Upper lobe of right lung (tissue), 1 donor: ENCODE data around the gene COQ4. TPM values are rescaled to one million over a fixed set of nuclear protein-coding genes. Genes with fewer than 3 reads are reported as not detected.

ENCODE experiments used
- ATAC-seq: fragments of 200-7000 bp; cut with Tn5 transposase; one replicate; pipeline ENCODE4 v1.9.1; 2020; ENCODE audit warnings: mild to moderate bottlenecking, moderate library complexity
- DNase-seq: peaks from one replicate; pipeline ENCODE4 v3.0.0-alpha.2; 2020
- H3K27ac ChIP-seq: fragments of 200-600 bp; one replicate; pipeline ENCODE4 v1.8.0; 2022
- H3K27me3 ChIP-seq: fragments of 200-600 bp; one replicate; pipeline ENCODE4 v1.8.0; 2022; ENCODE audit warnings: mild to moderate bottlenecking
- H3K36me3 ChIP-seq: fragments of 200-600 bp; one replicate; pipeline ENCODE4 v1.8.0; 2022
- H3K4me1 ChIP-seq: fragments of 200-600 bp; one replicate; pipeline ENCODE4 v1.8.0; 2022
- H3K4me3 ChIP-seq: fragments of 200-600 bp; one replicate; pipeline ENCODE4 v1.8.0; 2022; ENCODE audit warnings: mild to moderate bottlenecking
- H3K9me3 ChIP-seq: fragments of 200-600 bp; one replicate; pipeline ENCODE4 v1.8.0; 2022
- intact Hi-C: fragments of 100-400 bp; cut with DNase I; formaldehyde crosslinking; loops from one replicate; pipeline ENCODE4 v1.11.0; 2022
- total RNA-seq: library from RNA; stranded (reverse); fragmentation: NEBNext Ultra II Directional; extraction: Animal tissue kit (Norgen Biotek cat#: 25700); gene quantifications from one replicate; pipeline ENCODE4 v1.2.1, GENCODE V29; 2021
- TF ChIP-seq, protein P1 (sequence below): fragments of 200-600 bp; IDR thresholded peaks from one replicate; pipeline ENCODE4 v1.8.0; 2022; ENCODE audit warnings: antibody characterized with exemption
- donor health status: DM: no; HTN: yes; CAD: no; lungs with severe emphysema.

COQ4 gene
- total RNA-seq, 1 donor from 2014 or later, result 31.0 TPM

DNA sequence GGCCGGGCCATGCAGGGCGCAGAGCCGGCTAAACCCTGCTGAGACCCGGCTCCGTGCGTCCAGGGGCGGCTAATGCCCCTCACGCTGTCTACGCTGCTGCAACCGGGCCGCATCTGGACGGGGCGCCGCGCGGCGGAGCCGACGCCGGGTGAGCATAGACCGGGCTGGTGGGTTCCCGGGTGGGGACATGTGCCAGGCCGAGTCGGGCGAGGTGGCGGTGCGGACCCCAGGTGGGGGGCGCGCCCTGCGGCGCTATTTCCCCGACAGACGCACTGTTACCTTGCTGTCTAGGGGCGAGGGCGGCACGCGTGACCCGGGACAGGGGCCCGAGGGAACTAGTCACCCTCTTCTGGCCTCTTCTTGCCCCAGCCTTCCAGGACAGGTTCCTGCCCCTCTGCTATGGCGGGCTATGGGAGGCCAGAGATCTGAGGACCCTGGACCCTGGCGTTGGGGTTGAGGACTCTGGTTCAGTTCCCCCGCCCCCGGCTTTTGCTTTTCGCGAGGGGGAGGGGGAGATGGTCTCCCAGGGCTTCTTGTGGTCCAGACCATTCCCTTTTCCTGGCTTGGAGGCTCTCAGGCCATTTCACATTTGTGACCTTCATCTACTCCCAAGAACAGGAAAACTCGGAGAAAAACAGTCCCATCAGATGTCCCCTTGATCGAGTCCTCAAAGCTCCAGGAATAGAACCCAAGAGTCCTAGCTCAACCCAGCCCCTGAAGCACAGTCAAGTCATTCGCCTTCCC lies 18.2 kb downstream of the COQ4 start:
- peak overlapping the region; percentile 91 for H3K4me3 ChIP-seq
- H3K27ac ChIP-seq, result peak overlapping the region; percentile 70
- ATAC-seq (peak; percentile 7), DNase-seq (no peak)
- H3K9me3 ChIP-seq, result no peaks in the 10 kb centered on the region
- TF ChIP-seq, protein P1, sequence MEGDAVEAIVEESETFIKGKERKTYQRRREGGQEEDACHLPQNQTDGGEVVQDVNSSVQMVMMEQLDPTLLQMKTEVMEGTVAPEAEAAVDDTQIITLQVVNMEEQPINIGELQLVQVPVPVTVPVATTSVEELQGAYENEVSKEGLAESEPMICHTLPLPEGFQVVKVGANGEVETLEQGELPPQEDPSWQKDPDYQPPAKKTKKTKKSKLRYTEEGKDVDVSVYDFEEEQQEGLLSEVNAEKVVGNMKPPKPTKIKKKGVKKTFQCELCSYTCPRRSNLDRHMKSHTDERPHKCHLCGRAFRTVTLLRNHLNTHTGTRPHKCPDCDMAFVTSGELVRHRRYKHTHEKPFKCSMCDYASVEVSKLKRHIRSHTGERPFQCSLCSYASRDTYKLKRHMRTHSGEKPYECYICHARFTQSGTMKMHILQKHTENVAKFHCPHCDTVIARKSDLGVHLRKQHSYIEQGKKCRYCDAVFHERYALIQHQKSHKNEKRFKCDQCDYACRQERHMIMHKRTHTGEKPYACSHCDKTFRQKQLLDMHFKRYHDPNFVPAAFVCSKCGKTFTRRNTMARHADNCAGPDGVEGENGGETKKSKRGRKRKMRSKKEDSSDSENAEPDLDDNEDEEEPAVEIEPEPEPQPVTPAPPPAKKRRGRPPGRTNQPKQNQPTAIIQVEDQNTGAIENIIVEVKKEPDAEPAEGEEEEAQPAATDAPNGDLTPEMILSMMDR, result no peak
- H3K4me1 ChIP-seq, result peaks cover 4% of the 10 kb centered on the region
- peaks cover 31% of the 10 kb centered on the region for H3K36me3 ChIP-seq
- intact Hi-C loops, result loop anchor here (10.0 kb wide), 1 partner anchor 46 kb away; no protein-coding TSS in a partner anchor
- H3K27me3 ChIP-seq, result no peaks in the 10 kb centered on the region

GRCh38 chr9:128341435-128341849 lies 18.8 kb downstream of the COQ4 start:
- H3K9me3 ChIP-seq, result no peaks in the 10 kb centered on the region
- ATAC-seq (peak; percentile 75), DNase-seq (no peak)
- peaks cover 4% of the 10 kb centered on the region for H3K4me1 ChIP-seq
- no peak overlapping the region for H3K27ac ChIP-seq
- H3K27me3 ChIP-seq, result no peaks in the 10 kb centered on the region
- TF ChIP-seq, protein P1, result peak; percentile 66
- H3K36me3 ChIP-seq, result peaks cover 37% of the 10 kb centered on the region
- intact Hi-C loops, result loop anchor here (10.0 kb wide), 1 partner anchor 47 kb away; no protein-coding TSS in a partner anchor
- H3K4me3 ChIP-seq, result peak overlapping the region; percentile 91

DNA sequence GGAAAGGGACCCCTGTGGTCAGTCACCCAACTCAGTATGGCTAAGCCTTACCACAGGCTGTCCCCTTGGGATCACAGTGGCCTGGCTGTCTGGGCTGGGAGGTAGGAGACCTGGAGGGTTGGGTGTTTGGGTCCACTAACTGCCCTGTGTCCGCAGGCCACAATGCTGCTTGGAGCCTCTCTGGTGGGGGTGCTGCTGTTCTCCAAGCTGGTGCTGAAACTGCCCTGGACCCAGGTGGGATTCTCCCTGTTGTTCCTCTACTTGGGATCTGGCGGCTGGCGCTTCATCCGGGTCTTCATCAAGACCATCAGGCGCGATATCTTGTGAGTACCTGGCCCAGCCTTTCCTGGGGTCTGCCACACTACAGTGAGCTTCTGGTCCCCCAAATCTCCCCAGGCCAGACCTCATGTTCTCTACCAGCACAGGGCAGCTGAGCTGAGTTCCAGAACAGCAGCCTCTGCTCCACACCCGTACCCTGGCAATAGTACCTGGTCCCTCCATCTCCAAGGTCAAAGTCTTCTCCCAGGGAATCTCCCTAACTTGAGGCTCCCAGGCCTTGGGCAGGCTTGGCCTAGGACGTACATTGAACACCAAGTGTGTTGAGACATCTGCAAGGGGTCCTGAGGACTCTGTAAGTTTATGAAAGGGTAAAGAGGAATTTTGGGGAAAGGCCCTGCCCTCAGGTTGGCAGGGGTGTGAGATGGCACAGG lies 20.5 kb downstream of the COQ4 start:
- intact Hi-C loops, result loop anchor here (10.0 kb wide), 1 partner anchor 48 kb away; no protein-coding TSS in a partner anchor
- TF ChIP-seq, protein P1, result no peak
- Histone ChIP-seq H3K4me1 (peaks cover 4% of the 10 kb centered on the region), H3K9me3 (no peaks in the 10 kb centered on the region), H3K27me3 (no peaks in the 10 kb centered on the region), H3K4me3 (no peak overlapping the region), H3K36me3 (peaks cover 54% of the 10 kb centered on the region), H3K27ac (no peak overlapping the region)
- DNase-seq, result no peak
- ATAC-seq, result no peak

DNA sequence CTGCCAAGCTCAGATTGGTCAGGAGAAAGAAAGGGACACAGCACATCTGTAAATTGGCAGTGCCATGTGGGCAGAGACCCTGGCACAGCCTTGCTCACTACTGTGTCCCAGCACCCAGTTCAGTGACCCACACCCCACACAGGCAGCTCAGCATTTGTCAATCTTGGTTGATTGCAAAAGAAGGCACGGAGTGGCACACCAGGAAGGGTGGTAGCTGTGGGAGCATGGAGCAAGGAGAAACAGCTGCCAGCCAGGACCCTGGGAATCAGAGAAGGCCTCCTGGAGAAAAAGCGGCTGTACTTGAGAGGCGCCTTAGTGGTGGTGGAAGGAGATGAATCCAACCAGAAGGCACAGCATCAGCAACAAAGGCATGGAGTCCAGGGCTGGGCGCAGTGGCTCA lies 21.2 kb downstream of the COQ4 start:
- H3K27ac ChIP-seq, result no peak overlapping the region
- TF ChIP-seq, protein P1, result no peak
- H3K4me1 ChIP-seq, result peaks cover 4% of the 10 kb centered on the region
- intact Hi-C loops, result loop anchor here (10.0 kb wide), 1 partner anchor 49 kb away; no protein-coding TSS in a partner anchor
- H3K27me3 ChIP-seq, result no peaks in the 10 kb centered on the region
- ATAC-seq (no peak), DNase-seq (no peak)
- H3K36me3 ChIP-seq, result peaks cover 60% of the 10 kb centered on the region
- no peaks in the 10 kb centered on the region for H3K9me3 ChIP-seq
- no peak overlapping the region for H3K4me3 ChIP-seq

GRCh38 chr9:128344931-128345605 lies 22.4 kb downstream of the COQ4 start:
- Histone ChIP-seq H3K9me3 (no peaks in the 10 kb centered on the region), H3K4me1 (peaks cover 4% of the 10 kb centered on the region), H3K4me3 (no peak overlapping the region), H3K27ac (no peak overlapping the region), H3K27me3 (no peaks in the 10 kb centered on the region), H3K36me3 (peaks cover 70% of the 10 kb centered on the region)
- intact Hi-C loops, result loop anchor here (10.0 kb wide), 1 partner anchor 50 kb away; no protein-coding TSS in a partner anchor
- TF ChIP-seq, protein P1, result no peak
- DNase-seq (no peak), ATAC-seq (no peak)
